A549 (cell line): ENCODE measurements around the gene NR4A1. TPM values are rescaled to one million over a fixed set of nuclear protein-coding genes. Genes with fewer than 3 reads are reported as not detected.

Experiments
- ATAC-seq, 2 experiments: fragments of 200-7000 bp in 1 of 2; fragments of >200 bp in 1 of 2; cut with Nextera tagmentation in 1 of 2; cut with Tn5 transposase in 1 of 2; 3 replicates each; pipeline versions ENCODE4 v1.8.0 to v1.9.1; 2018 to 2020; ENCODE audit warnings: mild to moderate bottlenecking in 1 of 2, moderate library complexity in 1 of 2
- CTCF ChIA-PET: fragments of 300-600 bp; sonication (Branson Sonifier 250); formaldehyde crosslinking; extraction: SDS; loops from one replicate; lab custom pipeline; 2021; ENCODE audit warnings: antibody characterized with exemption, inconsistent platforms; lab: Yijun Ruan, JAX
- POLR2A ChIA-PET: fragments of 350-600 bp; formaldehyde crosslinking; extraction: SDS; loops from one replicate; lab custom pipeline; 2021; ENCODE audit warnings: antibody characterized with exemption, inconsistent platforms; lab: Yijun Ruan, JAX
- DNase-seq, 2 experiments: peaks; one replicate each; pipeline versions ENCODE4 v3.0.0 to v3.0.0-alpha.2; 2011 to 2016; ENCODE audit warnings: low read depth in 1 of 2, low spot score in 1 of 2
- FAIRE-seq: peaks from 2 replicates; lab custom pipeline; 2011; peaks lifted over from hg19 to GRCh38; lab: Jason Lieb, UNC
- H3K27ac ChIP-seq, 2 experiments: fragments of >200 bp; sonication (Bioruptor Twin); formaldehyde crosslinking; 3 replicates each; pipeline ENCODE4 v1.5.1; 2016 to 2017
- H3K4me1 ChIP-seq: fragments of >200 bp; sonication (Bioruptor Twin); formaldehyde crosslinking; 3 replicates; pipeline ENCODE4 v1.6.1; 2016
- H3K4me2 ChIP-seq: fragments of >200 bp; sonication (Bioruptor Twin); formaldehyde crosslinking; 3 replicates; pipeline ENCODE4 v1.6.1; 2016
- H3K4me3 ChIP-seq: fragments of >200 bp; sonication (Bioruptor Twin); formaldehyde crosslinking; 3 replicates; pipeline ENCODE4 v1.5.1; 2016
- H3K9me3 ChIP-seq: fragments of >200 bp; sonication (Bioruptor Twin); formaldehyde crosslinking; 3 replicates; pipeline ENCODE4 v1.6.1; 2016
- CBX2 ChIP-seq: fragments of 200-600 bp; sonication (generic); IDR thresholded peaks from 2 replicates; pipeline ENCODE4 v1.6.1; 2016; ENCODE audit warnings: low read depth, mild to moderate bottlenecking, borderline replicate concordance
- CEBPB ChIP-seq, 2 experiments: fragments of >200 bp in 1 of 2; sonication (Bioruptor Twin) in 1 of 2; formaldehyde crosslinking in 1 of 2; IDR thresholded peaks; 2 replicates each; pipeline ENCODE4 v1.6.1; 2012 to 2016
- EHF ChIP-seq: fragments of 250-450 bp; sonication (Bioruptor Pico); IDR thresholded peaks from 2 replicates; pipeline ENCODE4 v1.5.0; 2020; ENCODE audit warnings: mild to moderate bottlenecking
- FOXS1 ChIP-seq: fragments of 250-450 bp; sonication (Bioruptor Pico); IDR thresholded peaks from 2 replicates; pipeline ENCODE4 v1.5.0; 2020; ENCODE audit warnings: mild to moderate bottlenecking, moderate library complexity
- GATA3 ChIP-seq: IDR thresholded peaks from 2 replicates; pipeline ENCODE4 v1.6.1; 2012; ENCODE audit warnings: borderline replicate concordance
- JUNB ChIP-seq: fragments of >200 bp; sonication (Bioruptor Twin); formaldehyde crosslinking; IDR thresholded peaks from 2 replicates; pipeline ENCODE4 v1.6.1; 2016
- KDM1A ChIP-seq: fragments of 200-600 bp; sonication (generic); IDR thresholded peaks from 2 replicates; pipeline ENCODE4 v1.6.1; 2016; ENCODE audit warnings: low read depth, mild to moderate bottlenecking
- POLR2AphosphoS2 ChIP-seq: conservative IDR thresholded peaks from 2 replicates; pipeline ENCODE4 v1.6.1; 2012; ENCODE audit warnings: low read length, improper control_type of control experiment, inconsistent platforms
- RCOR1 ChIP-seq: fragments of 150-350 bp; IDR thresholded peaks from 2 replicates; pipeline ENCODE4 v1.6.1; 2014; ENCODE audit warnings: antibody characterized with exemption, low read length, low read depth
- SMC3 ChIP-seq: fragments of >200 bp; sonication (Bioruptor Twin); formaldehyde crosslinking; IDR thresholded peaks from 3 replicates; pipeline ENCODE4 v1.6.1; 2018; ENCODE audit warnings: inconsistent platforms
- TFCP2L1 ChIP-seq: fragments of 250-450 bp; sonication (Bioruptor Pico); IDR thresholded peaks from 2 replicates; pipeline ENCODE4 v1.5.0; 2021; ENCODE audit warnings: mild to moderate bottlenecking
- TP53 ChIP-seq: fragments of 250-450 bp; sonication (Bioruptor Pico); IDR thresholded peaks from 2 replicates; pipeline ENCODE4 v1.5.0; 2021; ENCODE audit warnings: mild to moderate bottlenecking, moderate library complexity
- ZNF302 ChIP-seq: fragments of 250-450 bp; sonication (Bioruptor Pico); IDR thresholded peaks from 2 replicates; pipeline ENCODE4 v1.9.0; 2021; ENCODE audit warnings: inconsistent platforms, mild to moderate bottlenecking, moderate library complexity
- WGBS: methylation state at CpG from one replicate; pipeline ENCODE4 v1.1.6; 2017; ENCODE audit errors: missing lambda C conversion rate; 5-methylcytosine and 5-hydroxymethylcytosine counted together
- polyA plus RNA-seq, 4 experiments: library from polyadenylated mRNA; depleted of rRNA in 3 of 4; stranded (reverse); fragments of >200 nt; fragmentation: RNase III in 1 of 4; extraction: RNeasy Plus Mini Kit Qiagen cat#74134 plus additional on column Dnase treatment in 1 of 4; gene quantifications; 2 replicates in 3 of 4; 3 replicates in 1 of 4; pipeline ENCODE4 v1.2.3, GENCODE V29; 2011 to 2017
- TF ChIP-seq, protein P1 (sequence below): IDR thresholded peaks from 2 replicates; pipeline ENCODE4 v1.6.1; 2012; ENCODE audit warnings: low read depth, borderline replicate concordance
- TF ChIP-seq, protein P2 (sequence below): fragments of 250-450 bp; sonication (Bioruptor Pico); IDR thresholded peaks from 2 replicates; pipeline ENCODE4 v1.5.0; 2020; ENCODE audit warnings: low read depth, mild to moderate bottlenecking, moderate library complexity
- TF ChIP-seq, protein P3 (sequence below): fragments of 250-450 bp; sonication (Bioruptor Pico); IDR thresholded peaks from 2 replicates; pipeline ENCODE4 v1.5.0; 2021; ENCODE audit warnings: mild to moderate bottlenecking, moderate library complexity, borderline replicate concordance

The NR4A1 gene
- polyA plus RNA-seq, 2 of the 4 experiments (the other 2 are of a cell fraction), result 39.6 to 89.6 TPM

DNA sequence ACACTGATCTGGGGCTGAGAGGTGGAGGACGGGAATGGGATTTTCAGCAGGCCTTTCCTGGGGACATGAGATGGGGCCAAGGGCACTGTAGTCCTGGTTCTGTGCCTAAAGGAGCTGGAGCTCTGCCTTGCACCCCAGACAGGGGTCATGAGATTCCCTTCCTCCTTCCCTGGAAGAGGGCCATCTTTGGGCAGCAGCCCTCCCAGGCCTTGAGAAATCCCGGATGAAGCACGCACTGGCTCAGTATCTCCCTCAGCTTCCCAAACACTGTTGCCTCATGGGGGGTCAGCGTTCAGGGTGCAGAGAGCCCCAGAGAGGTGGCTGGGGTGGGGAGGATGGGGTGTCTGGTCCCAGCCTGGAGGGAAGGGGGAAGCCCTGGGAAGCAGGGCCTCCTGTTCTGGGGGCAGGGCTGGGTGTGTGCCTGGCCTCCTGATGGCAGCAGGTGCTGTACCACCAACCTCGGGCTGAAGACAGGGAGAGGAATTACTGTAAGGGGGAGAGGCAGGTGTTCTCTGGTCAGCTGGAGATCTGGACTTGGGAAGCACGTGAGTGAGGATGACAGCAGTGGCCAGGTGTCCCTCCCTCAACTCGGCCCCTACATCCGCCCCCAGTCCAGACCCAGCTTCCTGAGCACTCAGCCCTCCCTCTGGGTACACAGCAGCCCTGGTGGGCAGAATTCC lies 8.4 kb upstream of the NR4A1 start:
- POLR2A ChIA-PET, result interaction anchor here (0.6 to 1.0 kb wide), 2 partner anchors 9 to 25 kb away, joined by 3 to 4 read pairs; partner anchors contain the start of gene NR4A1
- no peak; a peak in 1 of 6 replicates for ATAC-seq

DNA sequence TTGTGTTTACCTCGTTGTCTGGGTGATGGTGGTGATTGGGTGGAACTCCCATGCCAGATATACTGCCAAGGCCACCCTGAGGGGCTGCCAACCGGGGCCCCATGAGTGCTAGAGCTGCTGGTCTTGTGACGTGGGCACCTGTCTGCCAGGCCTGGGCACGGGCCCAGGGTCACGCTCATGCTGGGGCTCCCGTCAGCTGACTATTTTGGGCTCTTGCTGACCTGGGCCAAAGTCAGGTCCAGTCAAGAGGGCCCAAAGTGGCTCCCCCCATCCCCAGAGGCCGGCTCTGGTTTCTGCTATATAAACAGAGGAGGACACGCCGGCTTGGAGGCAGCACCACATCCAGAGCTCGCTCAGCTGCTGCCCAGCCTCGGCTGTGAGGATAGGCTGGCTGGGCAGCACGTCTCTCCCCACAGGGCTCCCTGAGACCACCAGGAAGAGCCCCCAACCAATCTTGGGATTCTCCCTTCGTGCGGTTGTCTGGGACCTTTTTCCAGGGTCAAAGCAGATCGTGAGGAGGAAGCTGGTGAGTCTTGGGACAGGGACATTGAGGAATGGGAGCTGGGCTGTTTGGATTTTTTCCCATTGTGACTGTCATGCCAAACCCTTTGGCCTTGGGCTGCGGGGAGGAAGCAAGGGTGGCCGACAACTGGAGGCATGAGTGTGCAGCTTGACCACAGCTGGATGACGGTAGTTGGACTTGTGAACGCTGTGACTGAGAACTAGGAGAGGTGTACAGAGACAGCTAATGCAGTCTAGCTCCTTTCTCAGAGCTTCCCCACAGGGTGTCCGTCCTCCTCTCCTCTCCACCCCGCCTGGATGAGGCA lies 7.6 kb upstream of the NR4A1 start:
- no peak for DNase-seq
- peaks cover 9% of the 10 kb centered on the region for H3K4me1 ChIP-seq
- FAIRE-seq, result no peak
- POLR2A ChIA-PET, result interaction anchor here (1.0 kb wide), 1 partner anchor 11 kb away, joined by 4 read pairs; no protein-coding TSS in a partner anchor
- no peak overlapping the region for H3K4me3 ChIP-seq
- CTCF ChIA-PET, result interaction anchor here (0.8 to 41.8 kb wide), 3 partner anchors 19 to 841 kb away, joined by 3 to 1730 read pairs (median 426); partner anchors contain the start of genes ATG101, NR4A1 and SMIM41
- 74% methylated on average over 19 of the region's 21 CpGs for WGBS
- no peaks in the 10 kb centered on the region for H3K9me3 ChIP-seq
- ATAC-seq, result no peak
- TF ChIP-seq POLR2AphosphoS2, result no peak
- TF ChIP-seq SMC3, result no peak
- TF ChIP-seq TP53 (CRISPR knock-in tag), result no peak
- TF ChIP-seq, all 56 proteins: peak for 0
- Histone ChIP-seq H3K27ac (no peak overlapping the region), H3K4me2 (no peak overlapping the region)

More for the DNA sequence above, 8.4 kb upstream of the NR4A1 start:
- CTCF ChIA-PET, result interaction anchor here (0.8 to 41.8 kb wide), 3 partner anchors 18 to 842 kb away, joined by 3 to 1730 read pairs (median 426); partner anchors contain the start of genes ATG101, NR4A1 and SMIM41
- Histone ChIP-seq H3K4me2 (no peak overlapping the region), H3K4me1 (peaks cover 9% of the 10 kb centered on the region), H3K4me3 (no peak overlapping the region), H3K9me3 (no peaks in the 10 kb centered on the region), H3K27ac (no peak overlapping the region)
- no peak for DNase-seq
- peak; percentile 19; the same call in 1 of the 2 replicates for TF ChIP-seq EHF (CRISPR knock-in tag)
- no peak for TF ChIP-seq CEBPB (IDR thresholded peaks at IDR 0.05)
- 79% methylated on average over 6 of the region's 8 CpGs for WGBS
- no peak for FAIRE-seq

DNA sequence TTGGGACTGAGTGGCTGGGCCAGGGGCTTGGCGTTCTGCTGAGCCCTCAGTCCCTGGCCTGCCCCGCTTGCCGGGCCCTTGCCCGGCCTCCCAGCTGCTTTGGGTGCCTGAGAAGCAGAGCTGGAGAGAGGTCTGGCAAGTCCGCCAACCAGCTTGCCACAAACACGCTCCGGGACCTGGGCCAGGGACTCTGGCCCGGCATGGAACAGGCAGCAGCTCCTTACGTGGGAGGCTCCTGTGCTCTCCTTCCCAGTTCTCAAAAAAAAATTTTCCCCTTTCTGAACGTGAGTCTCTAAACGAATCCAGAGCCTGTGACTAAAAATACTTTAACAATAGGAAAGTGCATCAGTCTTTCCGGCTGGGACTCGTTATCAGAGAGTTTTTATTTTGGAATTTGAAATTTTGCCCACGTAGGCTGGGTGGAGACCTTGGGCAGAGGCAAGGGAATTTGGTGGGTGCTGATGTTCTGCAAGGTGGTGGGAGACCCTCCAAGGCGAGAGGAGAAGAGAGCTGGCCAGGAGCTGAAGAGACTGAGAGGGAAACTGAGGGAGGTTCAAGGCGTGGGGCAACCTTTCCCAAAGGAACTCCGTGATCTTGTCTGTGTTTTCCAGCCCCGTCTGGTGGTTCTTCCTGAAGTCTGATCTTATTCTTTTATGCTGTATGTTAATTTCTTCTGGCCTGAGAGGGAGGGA lies 6.8 kb upstream of the NR4A1 start:
- DNase-seq, result no peak
- no peak for FAIRE-seq
- 82% methylated on average over 14 of the region's 18 CpGs for WGBS
- no peak overlapping the region for H3K4me2 ChIP-seq
- ChIA-PET POLR2A (interaction anchor here (1.0 kb wide), 1 partner anchor 12 kb away, joined by 4 read pairs; no protein-coding TSS in a partner anchor), CTCF (interaction anchor here (22.5 to 41.8 kb wide), 2 partner anchors 19 to 26 kb away, joined by 426 to 1730 read pairs; partner anchors contain the start of genes ATG101, NR4A1 and SMIM41)
- H3K4me1 ChIP-seq, result peaks cover 9% of the 10 kb centered on the region
- no peak overlapping the region for H3K4me3 ChIP-seq
- H3K9me3 ChIP-seq, result no peaks in the 10 kb centered on the region
- no peak for ATAC-seq
- H3K27ac ChIP-seq, result no peak overlapping the region
- TF ChIP-seq, protein P1, sequence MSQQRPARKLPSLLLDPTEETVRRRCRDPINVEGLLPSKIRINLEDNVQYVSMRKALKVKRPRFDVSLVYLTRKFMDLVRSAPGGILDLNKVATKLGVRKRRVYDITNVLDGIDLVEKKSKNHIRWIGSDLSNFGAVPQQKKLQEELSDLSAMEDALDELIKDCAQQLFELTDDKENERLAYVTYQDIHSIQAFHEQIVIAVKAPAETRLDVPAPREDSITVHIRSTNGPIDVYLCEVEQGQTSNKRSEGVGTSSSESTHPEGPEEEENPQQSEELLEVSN, result no peak
- TF ChIP-seq CBX2 (no peak), RCOR1 (no peak), TFCP2L1 (CRISPR knock-in tag) (no peak), FOXS1 (CRISPR knock-in tag) (no peak), ZNF302 (CRISPR knock-in tag) (no peak), KDM1A (no peak), TP53 (CRISPR knock-in tag) (no peak), GATA3 (no peak), JUNB (no peak)
- TF ChIP-seq, protein P2, sequence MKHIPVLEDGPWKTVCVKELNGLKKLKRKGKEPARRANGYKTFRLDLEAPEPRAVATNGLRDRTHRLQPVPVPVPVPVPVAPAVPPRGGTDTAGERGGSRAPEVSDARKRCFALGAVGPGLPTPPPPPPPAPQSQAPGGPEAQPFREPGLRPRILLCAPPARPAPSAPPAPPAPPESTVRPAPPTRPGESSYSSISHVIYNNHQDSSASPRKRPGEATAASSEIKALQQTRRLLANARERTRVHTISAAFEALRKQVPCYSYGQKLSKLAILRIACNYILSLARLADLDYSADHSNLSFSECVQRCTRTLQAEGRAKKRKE (CRISPR knock-in tag), result no peak
- TF ChIP-seq, protein P3, sequence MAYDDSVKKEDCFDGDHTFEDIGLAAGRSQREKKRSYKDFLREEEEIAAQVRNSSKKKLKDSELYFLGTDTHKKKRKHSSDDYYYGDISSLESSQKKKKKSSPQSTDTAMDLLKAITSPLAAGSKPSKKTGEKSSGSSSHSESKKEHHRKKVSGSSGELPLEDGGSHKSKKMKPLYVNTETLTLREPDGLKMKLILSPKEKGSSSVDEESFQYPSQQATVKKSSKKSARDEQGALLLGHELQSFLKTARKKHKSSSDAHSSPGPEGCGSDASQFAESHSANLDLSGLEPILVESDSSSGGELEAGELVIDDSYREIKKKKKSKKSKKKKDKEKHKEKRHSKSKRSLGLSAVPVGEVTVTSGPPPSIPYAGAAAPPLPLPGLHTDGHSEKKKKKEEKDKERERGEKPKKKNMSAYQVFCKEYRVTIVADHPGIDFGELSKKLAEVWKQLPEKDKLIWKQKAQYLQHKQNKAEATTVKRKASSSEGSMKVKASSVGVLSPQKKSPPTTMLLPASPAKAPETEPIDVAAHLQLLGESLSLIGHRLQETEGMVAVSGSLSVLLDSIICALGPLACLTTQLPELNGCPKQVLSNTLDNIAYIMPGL (CRISPR knock-in tag), result no peak
